ENCODE measurements around the gene EPO.

EPO gene

DNA sequence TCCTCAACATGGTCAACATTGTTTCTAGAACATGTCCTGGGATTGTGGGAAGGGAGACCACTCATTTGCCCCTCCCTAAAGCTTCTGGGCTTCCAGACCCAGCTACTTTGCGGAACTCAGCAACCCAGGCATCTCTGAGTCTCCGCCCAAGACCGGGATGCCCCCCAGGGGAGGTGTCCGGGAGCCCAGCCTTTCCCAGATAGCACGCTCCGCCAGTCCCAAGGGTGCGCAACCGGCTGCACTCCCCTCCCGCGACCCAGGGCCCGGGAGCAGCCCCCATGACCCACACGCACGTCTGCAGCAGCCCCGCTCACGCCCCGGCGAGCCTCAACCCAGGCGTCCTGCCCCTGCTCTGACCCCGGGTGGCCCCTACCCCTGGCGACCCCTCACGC lies at the start of gene EPO:
TSS of gene EPO (plus strand) at position 190 of the 392 bp plus-strand sequence. CDS start 513 bp downstream, outside the sequence.
- DNase-seq: no peak

DNA sequence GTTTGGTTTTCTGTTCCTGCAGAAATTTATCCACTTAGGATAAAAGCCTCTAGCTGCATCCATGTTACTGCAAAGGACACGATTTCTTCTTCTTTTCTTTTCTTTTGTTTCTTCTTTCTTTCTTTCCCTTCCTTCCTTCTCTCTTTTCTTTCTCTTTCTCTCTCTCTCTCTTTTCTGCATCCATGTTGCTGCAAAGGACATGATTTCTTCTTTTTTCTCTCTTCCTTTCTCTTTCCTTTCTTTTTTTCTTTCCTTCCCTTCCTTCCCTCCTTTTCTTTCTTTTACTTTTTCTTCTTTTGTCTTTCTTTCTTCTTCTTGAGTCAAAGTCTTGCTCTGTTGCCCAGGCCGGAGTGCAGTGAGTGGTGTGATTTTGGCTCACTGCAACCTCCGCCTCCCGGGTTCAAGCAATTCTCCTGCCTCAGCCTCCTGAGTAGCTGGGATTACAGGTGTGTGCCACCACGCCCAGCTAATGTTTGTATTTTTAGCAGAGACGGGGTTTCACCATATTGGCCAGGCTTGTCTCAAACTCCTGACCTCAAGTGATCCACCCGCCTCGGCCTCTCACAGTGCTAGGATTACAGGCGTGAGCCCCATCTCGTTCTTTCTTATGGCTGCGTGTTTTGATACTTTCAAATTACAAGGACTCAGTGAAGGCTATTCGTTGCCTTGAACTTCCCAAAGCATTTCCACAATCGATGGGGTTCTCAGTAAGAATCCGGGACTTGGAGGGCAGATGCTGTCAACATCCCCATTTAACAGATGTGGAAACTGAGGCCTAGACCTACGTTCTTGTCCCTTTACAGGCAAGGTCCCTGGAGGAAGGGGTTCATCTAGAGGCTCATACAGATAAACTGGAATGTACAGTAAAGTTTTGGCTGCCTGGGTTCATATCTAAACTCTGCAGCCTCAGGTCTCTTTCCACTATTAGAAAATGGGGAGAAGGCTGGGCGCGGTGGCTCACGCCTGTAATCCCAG lies 48.6 kb upstream of the EPO start:
- DNase-seq: no peak

DNA sequence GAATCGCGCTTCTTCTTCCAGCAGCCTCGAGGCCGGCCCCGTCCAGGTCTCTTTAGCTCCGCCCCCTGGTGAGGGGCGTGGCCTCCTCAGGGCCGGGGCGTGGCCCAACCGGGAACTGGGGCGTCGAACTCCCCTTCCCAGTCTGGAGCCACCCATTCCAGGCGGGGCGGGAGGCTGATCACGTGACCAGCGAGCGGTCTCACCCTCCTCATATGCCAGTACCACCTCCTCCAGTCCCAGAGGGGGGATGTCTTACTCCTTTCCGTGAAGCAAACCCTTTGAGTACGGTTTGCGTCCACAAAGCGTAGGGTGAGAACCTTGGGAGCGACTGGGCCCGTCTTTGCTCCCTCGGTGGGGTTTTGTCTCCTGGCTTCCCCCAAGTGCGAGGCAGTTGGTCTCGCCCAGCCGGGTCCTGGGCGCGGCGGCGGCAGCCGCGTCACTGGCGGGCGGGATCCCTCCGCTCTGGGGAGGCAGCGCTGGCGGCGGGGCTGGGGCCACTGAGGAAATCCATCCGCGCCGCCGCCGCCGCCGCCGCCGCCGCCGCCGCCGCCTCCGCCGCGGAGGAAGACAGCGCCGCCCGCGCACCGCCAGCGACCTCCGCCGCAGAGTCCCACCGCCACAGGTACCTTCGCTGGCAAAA lies 46.8 kb upstream of the EPO start, which contains the start of gene GNB2:
TSS of gene GNB2 (plus strand) at position 439 of the 640 bp plus-strand sequence. CDS start 2,526 bp downstream, outside the sequence.
- DNase-seq: peak; percentile 99

DNA sequence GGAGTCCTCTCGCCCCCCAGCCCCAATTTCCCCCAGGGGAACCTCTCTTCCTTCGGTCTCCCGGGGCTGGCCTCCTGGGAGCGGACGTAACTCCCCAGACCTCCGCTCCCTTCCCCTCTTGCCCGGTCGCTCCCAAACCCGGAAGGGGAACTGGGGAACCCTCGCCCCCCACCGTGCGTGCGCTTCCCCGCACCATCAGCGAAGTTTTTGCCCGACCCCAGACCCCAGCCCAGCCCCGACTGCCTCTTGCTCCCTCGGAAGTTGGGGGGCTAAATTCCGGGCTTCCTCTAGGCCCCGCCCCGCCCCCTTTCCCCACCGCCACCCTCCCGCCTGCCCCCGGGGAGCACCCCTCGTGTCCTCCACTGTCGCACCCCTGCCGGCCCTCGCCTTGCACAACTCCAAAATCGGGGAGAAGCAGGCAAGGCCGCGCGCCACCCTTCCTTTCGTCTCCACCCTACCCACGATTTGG lies 46.3 kb upstream of the EPO start:
- DNase-seq: peak; percentile 39

DNA sequence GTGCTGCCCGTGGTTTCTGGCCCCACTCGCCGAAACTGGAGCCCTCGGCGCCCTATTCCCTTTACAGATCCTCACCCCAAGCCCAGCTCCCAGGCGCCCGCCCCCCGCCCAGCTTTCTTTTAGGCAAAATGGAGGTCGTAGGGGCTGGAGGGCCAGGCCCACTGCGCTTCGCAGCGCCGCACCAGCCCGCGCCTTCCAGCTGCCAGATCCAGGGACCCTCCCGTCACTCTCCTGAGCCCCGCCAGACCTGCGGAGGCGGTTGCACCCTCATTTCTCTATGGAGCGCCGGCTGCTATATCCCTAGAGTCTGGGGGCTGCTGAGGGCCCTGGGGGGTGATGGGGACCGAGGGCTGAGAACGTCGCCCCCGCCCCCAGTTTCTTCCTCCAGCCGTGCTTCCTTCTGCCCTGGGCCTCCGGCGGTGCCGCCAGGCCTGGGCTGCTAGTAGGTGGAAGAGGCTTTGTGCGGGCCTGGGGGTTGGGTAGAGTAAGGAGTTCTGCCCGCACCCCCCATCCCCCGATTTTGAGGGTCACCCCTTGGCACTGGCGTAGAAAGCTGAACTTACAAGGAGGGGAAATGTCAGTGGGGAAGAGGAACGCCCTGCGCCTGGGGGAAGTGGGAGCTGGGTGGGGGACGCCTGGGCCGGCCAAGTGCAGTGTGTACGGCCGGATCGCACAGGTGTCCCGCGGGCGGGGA lies 45.7 kb upstream of the EPO start:
- no peak for DNase-seq

DNA sequence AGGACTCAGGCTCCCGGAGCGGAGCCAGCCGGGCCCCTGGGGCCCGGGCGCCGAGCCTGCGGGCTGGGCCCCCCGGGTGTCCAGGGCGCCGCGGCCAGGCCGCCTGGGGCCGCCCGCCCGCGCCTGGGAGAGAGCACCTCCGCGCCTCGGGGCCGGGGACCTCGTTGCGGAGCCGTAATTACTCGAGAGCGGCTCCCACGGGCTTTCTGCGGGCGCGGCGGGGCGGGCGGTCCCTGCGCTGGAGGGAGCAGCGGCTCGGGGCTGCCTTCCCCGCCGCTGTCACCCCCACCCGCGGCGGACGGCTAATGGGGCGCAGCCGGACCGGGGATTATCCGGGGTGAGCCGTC lies 45.2 kb upstream of the EPO start:
- DNase-seq: peak; percentile 37

DNA sequence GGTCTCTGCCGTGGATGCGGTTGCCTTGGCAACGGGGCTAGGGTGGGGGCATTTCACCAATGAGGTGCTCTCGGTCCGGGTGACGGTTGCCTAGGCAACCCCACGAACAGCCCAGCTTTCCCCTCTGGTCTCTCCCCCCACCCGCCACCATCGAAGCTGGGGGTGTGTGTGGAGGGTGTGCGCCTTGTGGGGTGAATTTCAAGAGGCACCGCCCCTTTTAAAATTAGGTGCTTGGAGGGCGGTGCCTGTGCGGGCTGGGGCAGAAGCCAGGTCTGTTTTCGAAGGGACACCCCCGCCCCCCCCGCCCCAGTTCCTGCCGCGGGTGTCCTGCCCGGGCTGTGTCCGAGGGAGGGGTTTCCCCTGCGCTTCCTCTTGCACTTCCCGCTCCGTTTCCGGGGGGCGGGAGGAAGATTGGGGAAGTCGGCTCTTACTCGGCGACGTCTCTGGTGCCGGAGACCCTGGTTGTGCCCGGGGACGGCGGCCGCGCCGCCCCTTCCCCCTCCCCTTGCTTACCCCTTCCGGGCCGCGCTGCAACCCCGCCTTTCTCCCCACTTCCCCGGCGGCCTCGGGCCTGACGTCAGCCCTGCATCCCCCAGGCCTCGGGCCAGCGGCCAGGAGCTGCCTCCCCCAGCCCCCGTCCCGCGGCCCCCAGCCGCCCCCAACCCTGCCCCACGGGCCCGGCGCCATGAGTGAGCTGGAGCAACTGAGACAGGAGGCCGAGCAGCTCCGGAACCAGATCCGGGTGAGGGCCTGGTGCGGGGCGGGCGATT lies 44.5 kb upstream of the EPO start:
- DNase-seq: peak; percentile 67

DNA sequence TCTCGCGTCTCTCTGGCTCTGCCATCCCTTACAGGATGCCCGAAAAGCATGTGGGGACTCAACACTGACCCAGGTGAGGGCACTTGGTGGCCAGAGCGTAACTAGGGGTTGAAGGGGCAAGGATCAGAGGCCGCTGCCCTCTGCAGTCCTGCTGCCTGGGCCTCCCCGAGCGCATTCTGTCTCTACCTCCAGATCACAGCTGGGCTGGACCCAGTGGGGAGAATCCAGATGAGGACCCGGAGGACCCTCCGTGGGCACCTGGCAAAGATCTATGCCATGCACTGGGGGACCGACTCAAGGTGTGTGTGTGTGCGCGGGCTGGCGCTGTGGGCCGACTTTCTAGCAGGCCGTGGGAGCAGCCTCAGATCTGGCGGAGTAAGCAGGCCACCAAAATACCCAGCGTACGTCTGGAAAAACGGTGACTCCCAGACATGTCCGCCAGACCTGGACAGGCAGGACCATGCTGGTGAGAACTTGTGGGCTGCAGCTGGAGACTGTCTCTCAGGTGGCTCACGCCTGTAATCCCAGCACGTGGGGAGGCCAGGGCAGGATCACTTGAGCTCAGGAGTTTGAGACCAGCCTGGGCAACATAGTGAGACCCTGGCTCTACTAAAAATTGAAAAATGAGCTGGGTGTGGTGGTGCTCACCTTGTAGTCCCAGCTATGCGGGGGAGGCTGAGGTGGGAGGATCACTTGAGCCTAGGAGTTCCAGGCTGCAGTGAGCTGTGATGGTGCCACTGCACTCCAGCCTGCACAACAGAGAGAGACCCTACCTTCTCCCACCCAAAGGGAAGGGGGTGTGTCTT lies 43.6 kb upstream of the EPO start:
- no peak for DNase-seq

DNA sequence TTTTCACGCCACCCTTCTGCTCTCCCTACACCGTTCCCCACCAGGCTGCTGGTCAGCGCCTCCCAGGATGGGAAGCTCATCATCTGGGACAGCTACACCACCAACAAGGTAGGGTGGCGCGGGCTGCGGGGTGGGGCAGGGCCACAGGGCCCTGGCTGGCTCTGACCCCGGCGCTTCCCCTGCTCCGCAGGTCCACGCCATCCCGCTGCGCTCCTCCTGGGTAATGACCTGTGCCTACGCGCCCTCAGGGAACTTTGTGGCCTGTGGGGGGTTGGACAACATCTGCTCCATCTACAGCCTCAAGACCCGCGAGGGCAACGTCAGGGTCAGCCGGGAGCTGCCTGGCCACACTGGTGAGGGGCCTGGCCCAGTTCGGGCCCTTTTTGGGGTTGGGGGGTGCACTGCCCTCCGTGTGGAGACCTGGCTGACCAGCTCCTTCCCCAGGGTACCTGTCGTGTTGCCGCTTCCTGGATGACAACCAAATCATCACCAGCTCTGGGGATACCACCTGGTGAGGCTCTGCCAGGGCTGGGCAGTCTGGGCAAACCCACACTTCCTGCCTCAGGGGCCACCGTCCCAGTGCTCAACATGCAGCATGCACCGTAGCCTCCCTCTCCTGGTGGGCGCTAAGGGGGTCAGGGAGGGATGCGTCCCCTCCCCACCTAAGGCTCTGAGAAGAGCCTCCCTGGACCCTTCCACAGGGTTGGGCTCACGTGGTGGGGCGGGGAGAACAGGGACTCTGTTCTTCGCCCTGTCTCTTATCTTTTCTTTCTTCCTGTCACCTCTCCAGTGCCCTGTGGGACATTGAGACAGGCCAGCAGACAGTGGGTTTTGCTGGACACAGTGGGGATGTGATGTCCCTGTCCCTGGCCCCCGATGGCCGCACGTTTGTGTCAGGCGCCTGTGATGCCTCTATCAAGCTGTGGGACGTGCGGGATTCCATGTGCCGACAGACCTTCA lies 42.7 kb upstream of the EPO start:
- DNase-seq: no peak

DNA sequence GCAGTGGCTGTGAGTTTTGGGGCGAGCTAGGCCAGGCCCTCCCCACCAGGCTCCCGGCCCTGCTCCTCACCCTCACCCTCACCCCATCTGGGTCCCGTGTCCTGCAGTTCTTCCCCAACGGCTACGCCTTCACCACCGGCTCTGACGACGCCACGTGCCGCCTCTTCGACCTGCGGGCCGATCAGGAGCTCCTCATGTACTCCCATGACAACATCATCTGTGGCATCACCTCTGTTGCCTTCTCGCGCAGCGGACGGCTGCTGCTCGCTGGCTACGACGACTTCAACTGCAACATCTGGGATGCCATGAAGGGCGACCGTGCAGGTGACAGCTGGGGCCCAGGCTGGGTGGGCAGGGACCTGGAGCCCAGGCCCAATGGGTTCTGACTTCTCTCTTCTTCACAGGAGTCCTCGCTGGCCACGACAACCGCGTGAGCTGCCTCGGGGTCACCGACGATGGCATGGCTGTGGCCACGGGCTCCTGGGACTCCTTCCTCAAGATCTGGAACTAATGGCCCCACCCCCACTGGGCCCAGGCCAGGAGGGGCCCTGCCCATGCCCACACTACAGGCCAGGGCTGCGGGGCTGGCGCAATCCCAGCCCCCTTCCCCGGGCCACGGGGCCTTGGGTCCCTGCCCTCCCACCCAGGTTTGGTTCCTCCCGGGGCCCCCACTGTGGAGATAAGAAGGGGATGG lies 41.8 kb upstream of the EPO start:
- no peak for DNase-seq

DNA sequence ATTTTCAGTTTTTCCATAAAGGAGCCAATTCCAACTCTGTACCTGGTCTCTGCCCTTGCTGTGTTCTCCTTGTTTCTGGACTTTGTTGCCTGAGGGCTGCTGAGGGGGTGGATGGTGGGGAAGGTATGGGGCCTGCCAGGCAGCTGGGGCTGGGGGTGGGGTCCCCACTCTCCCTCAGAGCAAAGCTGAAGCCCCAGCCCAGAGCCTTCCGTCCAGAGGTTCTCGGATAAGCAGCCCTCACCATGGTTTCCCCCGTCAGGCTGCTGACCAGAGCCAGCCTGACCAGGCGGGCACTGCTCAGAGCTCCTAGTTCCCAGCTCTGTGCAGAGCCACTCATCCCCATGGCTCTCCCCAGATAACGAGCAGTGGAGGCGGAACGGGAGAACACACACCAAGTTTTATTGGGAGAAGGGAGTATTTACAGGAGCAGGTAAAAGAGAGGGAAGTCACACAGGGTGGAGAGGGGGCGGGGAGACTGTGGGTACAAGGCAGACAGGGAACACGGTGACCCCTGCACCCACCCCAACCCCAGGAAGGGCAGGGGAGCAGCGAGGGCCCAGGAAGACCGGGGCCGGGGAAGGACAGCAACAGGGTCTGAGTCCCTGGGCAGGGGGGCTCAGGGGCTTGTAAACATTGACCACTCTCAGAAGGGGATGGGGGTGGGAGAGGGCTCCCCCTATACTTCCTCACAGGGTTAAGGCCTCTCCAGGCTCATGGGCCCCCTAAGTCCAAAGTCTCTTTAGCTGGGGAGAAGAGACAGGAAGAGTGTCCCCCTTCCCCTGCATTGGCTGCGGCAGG lies 40.9 kb upstream of the EPO start:
- no peak for DNase-seq

DNA sequence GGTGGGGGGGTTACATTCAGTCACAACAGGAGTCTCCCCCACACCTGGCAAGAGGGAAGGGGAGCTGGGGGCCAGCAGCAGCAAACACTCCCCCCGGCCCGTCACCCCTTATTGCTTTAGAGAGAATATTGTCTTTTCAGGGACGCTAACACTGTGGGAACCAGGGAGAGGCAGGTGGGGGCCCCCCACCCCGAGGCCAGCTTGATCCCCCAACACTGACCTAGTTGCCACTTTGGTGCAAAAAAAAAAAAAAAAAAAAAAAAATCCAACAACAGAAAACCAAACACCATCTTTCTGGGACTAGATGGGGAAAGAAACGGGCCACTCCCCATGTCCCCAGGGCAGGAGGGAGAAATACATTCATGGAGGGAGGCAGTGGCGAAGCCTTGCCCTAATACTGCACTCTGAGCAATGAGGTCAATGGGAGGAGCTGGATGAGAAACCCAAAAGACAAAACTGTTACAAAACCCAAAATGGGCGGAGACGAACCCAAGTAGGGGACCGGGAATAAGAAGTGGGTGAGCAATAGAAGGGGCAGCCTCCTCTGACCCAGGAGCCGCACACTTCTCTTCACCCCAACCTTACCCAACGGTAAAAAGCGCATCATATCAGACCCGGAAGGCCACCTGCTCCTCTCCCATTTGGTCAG lies 40.2 kb upstream of the EPO start:
- no peak for DNase-seq

DNA sequence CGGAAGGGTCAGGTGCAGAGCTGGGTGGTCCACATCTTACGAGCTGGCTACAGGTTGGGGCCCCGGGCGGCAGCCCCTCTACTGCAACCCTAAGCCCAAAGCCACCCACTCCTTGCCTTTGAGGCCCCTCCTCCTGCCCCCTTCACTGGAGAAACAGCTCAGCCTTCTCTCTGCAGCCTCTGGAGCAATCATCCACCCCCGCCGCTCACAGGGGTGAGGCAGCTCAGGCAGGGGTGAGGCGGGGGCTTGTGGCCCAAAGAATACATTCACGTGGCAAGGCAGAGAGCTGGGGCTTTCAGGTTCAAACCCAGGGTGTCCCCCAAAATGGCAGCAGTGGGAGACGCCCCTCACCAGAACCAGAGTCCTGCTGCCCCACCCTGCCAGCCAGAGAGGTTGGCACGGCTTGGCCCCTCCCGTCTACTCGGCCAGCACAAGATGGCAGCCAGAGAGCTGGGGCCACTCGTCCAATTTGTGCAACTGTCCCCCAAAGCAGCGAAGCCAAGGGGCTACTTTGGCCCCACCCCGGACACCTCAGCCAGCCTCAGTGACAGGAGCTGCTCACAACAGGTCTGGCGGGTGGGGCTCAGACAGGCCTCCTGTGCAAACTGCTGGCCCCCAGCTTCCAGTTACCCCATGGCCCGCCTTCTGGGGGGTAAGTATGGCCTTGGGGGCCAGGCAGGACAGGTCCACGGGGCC lies 39.5 kb upstream of the EPO start:
- no peak for DNase-seq

DNA sequence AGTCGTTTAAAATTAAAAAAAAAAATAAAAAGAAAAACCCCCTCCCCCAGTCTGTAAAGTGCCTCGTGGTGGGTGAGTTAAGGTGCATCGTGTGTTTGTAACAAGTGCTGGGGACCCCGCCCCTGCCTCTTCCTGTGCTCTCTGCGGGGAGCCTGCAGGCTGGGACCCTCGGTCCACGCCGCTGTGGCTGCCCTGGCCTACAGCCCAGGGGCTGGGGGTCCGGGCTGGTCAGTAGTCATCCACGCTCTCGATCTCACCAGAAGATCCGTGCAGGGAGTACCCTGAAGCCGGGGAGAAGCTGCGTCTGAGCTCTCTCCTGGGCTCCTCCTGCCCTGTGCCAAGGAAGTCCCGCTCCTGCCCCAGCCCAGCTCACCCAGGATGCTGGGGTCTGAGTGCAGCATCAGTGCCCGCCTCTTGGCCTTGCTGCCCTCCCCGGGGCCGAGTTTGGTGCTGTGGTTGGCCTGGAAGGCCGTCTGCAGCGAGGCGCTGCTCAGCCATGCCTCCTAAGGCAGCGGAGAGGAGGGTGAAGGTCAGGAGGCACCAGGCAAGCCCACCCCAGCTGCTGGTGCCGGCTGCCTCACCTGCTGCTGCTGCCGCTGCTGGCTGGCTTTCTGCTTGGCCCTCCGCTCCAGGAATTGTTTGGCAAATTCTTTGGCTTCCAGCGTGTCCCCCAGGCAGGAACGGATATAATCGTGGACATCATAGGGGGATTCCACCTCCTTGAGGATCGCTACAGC lies 38.6 kb upstream of the EPO start:
- DNase-seq: no peak

DNA sequence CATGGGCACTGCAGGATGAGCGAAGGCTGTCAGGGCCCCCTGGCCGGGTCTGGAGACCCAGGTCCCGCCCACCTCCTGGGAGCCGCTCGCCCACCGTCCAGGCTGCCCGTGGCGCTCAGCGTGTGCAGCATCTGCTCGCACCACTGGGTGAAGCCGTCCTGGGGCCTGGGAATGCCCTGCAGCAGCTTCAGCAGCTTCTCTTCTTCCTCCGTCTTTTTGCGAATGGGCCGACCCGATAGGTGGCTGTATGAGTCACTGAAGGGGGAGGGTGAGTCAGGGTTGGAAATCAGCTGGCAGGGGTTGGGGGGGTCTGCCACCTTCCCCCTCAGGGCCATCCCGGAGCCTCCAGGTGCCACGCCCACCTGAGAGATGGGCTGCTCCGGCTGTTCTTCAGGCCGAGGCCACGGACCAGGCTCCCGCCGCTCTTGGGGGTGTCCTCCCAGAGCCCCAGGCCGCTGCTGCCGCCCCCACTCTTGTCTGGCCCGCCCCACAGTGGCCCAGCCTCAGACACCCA lies 38.0 kb upstream of the EPO start:
- no peak for DNase-seq

DNA sequence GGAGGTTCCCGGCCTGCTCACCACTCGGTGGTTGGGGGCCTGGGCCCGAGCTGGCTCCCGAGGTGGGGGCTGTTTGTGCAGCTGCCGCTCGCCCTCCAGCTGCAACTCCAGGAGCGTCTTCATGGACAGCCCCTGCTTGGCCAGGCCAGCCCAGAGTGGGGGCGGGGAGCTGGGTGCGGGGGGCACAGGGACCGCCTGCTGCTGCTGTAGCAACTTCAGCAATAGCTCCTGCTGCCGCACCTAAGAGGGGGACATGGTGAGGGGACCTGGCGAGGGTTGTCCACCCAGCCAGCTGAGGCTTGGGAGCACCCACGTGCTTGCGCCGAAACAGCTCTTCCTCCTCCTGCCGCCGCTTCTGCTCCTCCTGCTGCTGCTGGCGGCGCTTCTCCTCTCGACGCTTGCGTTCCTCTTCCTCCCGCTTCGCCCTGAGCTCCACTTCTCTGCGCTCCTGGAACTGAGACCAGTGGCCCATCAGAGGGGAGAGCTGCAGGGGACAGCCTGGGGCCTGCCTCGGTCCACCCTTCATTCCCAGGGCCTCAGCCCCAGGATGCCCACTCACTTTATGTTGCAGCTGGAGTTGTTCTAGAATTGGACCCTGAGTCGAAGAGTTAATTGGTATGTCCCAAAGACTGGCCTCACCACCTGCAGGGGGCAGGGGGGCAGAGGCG lies 37.1 kb upstream of the EPO start:
- no peak for DNase-seq

All from stimulated activated CD4-positive, alpha-beta T cell treated with anti-CD3 and anti-CD28 coated beads, Interleukin-12 subunit alpha, Interleukin-12 subunit beta, amount 100 ng/mL, for 4 hours (primary cell).